ENCODE measurements around the gene RNASEH2B. TPM values are rescaled to one million over a fixed set of nuclear protein-coding genes. Genes with fewer than 3 reads are reported as not detected.

RNASEH2B gene, protein sequence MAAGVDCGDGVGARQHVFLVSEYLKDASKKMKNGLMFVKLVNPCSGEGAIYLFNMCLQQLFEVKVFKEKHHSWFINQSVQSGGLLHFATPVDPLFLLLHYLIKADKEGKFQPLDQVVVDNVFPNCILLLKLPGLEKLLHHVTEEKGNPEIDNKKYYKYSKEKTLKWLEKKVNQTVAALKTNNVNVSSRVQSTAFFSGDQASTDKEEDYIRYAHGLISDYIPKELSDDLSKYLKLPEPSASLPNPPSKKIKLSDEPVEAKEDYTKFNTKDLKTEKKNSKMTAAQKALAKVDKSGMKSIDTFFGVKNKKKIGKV
- 88.3 and 108 TPM in 2 replicates for total RNA-seq (2014; rRNA removed; shearing (Covaris generic))
- 44.8 and 96.9 TPM in 2 replicates for polyA plus RNA-seq (2014; cell fraction: nucleus; rRNA removed)

DNA sequence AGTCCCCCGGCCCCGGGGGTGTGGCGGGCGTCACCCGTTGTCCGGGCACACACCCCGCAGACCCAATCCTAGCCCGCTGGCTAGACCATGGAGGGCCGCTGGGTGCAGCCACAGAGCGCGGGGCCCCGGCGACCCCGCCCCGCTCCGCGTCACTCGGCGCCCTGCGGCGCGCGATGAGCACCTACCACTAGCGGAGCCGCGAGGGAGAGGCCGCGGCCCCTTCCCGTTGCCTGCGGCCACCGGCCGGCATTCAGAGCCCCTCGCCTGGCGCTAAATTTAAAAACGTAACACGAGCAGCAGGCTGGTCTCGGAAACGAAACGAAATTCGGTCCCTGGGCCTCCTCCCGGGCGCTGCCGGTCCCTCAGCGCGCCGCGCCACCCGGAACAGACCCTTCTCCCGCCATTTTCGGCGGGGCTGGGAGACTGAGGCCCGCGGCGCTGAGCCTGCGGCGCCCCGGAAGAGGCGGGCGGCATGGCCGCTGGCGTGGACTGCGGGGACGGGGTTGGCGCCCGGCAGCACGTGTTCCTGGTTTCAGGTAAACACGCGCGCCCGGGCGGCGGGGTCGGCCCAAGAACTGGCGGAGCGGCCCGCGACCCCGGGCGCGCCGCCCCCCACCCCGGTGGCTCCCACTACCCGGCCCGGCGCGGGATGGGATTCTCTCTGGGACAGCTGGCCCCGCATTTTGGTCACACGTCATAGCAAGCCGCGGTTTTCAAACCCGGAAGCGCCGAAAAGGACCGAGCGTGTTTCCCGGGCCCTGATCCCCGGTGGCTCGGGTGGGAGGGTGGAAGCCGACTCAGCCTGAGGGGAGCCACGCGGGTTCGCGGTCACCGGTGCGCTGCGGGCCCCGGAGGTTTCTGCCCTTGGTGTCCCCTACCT, at the start of gene RNASEH2B:
TSS of gene RNASEH2B (plus strand) at position 187 of the 880 bp plus-strand sequence. CDS start at position 473, 286 bp downstream.
- DNase-seq (ENCODE audit: extremely low read depth, low read depth): peak; percentile 44

DNA sequence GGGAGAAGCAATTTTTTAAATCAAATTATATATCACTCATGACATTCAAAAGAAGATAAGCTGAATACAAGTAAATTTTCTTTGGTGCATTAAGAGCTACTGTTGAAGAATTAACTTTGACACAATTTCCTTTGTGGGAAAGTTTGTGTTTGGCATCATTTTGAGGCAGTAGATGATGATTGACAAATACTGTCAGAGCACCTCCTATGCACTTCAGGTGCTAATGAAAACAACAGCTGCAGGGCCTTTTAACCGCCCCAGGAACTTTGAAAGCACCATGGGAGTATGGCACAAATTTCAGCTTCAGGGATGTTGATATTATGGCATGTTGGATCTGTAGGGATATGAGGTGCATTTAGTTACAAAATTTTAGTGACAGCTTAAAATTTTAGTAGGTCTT, 45.1 kb upstream of the RNASEH2B start:
- no peak for DNase-seq (ENCODE audit: extremely low read depth, low read depth)

DNA sequence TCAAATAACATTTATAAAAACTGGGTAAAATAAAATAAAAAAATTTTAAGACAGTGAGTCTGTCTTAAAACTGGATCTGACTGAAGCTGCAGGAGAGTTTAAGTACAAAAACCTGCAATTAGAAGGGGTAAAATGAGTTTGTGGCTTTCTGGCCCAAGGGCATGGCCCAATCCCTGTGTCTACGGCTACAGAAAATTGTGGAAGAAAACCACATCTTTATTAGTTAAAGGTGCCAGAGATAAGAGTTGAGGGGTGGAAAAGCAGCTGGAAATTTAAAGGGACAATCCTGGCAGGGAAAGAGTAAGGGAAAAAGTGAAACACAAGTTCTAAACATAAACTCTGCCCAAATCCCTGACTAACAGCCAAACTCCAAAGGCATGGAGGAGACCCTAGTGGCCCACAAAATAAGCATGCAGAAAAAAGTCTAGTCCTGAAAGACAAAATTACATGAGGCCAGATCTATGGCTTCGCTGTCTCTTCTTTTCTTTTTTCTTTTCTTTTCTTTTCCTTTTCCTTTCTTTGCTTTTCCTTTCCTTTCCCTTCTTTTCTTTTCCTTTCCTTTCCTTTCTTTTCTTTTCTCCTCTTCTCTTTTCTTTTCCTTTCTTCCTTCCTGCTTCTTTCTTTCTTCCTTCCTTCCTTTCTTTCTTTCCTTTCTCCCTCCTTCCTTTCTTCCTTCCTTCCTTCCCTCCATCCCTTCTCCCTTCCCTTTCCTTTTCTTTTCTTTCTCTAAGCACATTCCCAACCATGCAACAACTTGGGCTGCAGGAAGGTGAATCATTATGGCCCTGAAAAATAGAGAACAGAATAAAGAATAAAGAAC, 42.6 kb upstream of the RNASEH2B start:
- DNase-seq (ENCODE audit: extremely low read depth, low read depth): no peak

DNA sequence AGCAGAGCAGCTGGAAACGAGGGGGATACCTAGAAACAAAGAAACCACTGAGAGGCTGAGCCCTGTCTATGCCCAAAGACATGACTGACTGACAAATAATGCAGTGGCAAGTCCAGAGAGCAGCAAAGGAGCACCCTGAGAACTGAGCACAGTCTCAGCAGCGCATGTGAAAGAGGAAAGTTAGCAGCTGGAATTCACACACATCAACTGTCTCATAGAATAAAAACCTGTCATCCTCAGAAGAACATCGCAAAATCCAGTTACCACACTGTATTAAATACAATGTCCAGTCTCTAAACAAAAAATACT, 42.0 kb upstream of the RNASEH2B start:
- DNase-seq (ENCODE audit: extremely low read depth, low read depth): no peak

DNA sequence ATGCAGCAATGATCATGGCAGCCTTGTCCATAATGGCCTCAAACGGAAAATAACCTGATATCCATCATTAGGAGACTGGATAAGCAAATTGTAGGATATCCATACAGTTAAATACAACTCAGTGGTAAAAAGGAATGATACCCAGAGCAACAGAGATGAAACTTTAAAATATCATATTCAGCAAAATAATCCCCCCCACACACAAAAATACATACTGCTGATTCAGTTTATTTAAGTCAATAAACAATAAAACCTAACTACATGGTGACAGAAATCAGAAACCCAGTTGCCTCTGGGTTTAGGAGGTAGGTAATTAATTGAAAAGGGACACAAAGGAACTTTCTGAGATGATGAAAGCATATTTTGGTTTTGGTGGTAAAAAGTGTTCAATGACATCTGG, 38.2 kb upstream of the RNASEH2B start:
- DNase-seq (ENCODE audit: extremely low read depth, low read depth): no peak

DNA sequence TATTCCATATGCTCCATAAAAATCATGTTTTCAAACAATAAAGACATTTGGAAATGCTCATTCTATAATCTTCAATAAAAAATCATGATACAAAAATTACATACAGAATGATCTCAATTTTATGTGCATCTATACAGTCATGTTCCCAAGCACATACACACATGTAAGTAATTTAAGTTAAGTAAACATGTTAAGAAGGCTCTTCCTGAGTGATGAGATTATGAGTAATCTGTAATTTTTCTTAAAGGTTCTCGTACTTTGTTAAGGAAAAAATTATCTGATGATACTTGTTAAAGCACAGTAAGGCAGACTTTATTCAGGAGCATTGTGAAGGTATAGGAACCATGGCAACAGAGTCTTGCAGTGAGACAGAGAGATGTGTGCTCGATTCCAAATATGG, 36.1 kb upstream of the RNASEH2B start:
- DNase-seq (ENCODE audit: extremely low read depth, low read depth): no peak

DNA sequence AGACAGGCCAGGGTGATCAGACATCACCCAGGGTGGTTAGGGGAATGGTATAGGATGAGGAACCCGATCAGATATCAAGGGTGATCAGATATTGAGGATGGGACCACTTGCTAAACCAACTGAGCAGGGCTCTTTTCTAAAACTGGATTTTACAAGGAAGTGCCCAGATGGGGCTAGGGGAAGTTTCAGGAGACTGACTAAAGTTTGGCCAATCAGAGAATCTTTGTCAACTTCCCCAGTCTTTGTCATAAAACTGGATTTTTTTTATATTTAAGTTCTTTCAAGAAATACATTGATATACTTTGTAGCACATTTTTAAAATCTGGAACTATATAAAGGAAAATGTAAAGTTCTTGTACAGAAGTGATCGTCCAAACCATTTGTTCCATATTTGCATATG, 35.6 kb upstream of the RNASEH2B start:
- DNase-seq (ENCODE audit: extremely low read depth, low read depth): no peak

DNA sequence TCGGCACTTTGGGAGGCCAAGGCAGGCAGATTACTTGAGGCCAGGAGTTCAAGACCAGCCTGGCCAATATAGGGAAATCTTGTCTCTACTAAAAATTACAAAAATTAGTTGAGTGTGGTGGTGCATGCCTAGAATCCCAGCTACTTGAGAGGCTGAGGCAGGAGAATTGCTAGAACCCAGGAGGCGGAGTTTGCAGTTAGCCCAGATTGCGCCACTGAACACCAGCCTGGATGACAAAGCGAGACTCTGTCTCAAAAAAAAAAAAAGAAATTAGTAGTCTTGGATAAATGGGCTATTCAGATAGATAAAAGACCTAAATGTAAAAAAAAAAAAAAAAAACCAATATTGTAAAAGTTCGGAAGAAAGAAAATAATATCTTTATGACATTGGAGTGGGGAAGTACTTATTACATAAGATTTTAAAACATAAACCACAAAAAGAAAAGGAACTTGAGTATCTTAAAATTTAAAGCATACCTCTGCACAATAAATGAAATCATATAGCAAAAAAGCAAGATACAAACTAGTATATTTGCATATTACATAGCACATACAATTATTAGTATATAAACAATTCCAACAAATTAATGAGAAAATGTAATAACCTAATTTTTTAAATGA, 26.7 kb upstream of the RNASEH2B start:
- no peak for DNase-seq (ENCODE audit: extremely low read depth, low read depth)

DNA sequence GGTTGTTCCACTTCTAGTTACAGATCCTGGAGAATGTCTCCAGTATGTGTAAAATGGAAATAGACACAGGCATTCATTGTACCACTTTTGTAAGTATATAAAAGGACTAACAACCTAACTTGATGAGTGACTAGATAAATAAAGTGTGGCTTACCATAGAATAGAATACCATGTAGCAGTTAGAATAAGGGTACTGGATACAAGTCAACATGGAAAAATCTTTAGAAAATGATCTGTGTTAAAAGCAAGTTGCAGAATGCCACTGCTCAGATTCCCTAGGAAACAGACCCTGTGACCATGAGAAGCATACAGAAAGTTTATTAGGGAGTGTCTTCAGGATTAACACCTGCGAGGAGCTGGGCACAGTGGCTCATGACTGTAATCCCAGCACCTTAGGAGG, 25.9 kb upstream of the RNASEH2B start:
- DNase-seq (ENCODE audit: extremely low read depth, low read depth): no peak

DNA sequence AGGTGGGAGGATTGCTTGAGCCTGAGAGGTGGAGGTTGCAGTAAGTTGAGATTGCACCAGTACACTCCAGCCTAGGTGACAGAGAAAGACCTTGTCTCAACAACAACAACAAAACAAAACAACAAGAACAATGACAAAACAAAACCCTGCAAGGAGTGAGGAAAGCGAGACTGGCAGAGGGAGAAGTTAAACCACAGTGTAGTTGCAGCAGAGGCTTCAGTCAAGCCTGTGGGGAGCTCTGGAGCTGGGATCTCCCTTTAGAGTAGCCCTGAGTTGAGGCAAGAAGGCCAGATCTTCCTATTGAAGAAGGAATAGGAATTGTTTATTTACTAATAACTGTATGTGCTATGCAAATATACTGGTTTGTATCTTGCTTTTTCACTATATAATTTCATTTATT, 25.3 kb upstream of the RNASEH2B start:
- DNase-seq (ENCODE audit: extremely low read depth, low read depth): no peak

DNA sequence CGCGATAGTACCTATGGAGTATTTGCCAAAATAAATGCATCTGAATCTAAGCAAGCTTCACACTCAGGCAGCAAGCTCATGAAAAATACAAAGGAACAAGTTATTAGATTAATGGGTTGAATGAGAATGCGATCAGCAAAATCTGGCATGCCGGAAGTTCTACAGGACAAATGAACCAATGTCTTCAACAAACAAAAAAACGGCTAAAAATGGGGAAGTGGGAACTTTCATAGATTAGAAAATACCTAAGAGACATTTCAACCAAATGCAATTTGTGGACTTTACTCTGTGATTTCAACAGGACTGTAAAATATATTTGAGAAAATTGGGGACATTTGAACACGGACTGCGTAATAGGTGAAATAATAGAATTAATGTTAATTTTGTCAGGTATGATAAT, 22.4 kb upstream of the RNASEH2B start:
- no peak for DNase-seq (ENCODE audit: extremely low read depth, low read depth)

DNA sequence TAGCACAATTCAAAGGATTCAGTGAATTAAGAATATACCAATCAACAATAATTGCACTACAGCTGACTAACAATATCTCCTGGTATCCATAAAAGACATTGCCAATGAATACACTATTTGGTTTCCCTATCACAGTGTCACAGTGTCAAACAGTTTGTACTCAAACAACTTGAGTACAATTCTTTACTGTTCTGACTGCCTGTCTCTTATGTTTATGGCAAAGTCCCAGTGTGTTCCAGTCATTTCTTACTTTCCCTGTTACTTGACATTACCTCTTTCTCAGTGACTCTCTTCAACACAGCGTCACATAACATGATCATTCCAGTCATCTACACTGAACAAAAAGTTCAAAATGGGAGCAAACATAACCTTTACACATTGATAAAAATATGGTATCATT, 21.2 kb upstream of the RNASEH2B start:
- no peak for DNase-seq (ENCODE audit: extremely low read depth, low read depth)

DNA sequence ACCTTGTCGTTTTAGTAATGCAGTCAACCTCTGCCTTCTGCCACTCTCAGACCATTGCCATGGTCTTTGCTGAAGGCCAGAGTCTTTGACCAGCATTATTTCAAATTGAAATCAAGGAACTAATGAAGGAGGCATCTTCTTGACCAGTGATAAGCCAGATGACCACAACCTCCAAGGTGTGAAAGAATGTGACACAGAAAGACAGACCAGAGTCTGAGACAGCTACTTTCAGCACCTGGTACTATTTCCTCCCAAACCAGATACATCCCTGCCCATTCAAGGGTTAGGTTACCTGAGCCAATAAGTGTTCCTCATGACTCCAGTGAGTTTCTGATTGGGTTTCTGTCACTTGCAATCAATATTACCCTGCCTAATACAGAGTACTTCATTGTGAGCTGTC, 20.3 kb upstream of the RNASEH2B start:
- DNase-seq (ENCODE audit: extremely low read depth, low read depth): no peak

DNA sequence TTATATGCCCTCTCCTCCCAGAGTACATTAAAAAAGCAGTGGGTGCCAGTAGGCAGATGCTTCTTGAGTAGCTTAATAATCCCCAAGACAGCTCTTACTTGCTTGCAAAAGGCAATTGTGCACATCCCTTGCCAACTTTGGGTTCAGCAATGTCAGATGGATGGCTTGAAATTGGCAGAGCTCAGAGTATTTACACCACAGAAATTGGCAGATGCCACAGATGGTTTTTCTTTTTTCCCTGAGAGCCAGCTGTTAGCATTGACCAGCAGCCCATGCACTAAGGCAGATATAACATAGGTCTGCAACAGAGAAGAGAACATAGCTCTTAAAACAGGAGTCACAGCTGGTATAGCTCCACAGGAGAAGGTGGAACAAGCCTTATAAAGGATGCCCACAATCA, 18.4 kb upstream of the RNASEH2B start:
- DNase-seq (ENCODE audit: extremely low read depth, low read depth): no peak

DNA sequence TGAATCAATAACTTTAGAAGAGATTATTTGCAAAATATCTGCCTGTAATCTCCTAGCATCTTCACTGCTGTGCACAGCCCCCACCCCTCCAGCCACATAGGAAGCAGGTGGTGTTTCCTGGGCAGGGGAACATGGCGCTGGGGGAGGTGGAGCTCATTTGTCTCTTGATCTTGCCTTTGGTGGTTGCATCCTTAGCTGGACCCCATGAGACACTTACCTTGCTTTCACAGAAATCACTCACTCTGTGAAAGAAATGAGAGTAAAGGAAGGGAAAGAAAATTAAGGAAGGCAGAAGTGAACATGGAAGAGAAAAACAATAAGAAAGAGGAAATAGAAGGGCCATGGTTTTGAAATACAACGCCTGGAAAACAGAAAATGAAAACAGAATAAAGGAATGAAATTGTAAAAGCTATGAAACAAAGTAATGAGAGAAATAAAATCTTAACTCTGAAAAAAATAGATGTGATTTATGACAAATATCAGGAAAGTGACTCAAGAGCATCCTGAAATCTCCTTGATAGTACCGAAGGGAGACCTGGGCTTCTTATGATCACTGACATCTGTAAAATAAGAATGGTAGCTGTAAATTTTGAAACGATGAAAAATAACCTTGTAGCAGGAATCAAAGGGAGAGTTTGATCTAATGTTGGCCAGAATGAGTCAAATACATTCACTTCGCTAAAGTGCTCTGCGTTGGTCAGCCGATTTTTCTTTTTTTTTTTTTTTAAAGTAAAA, 17.2 kb upstream of the RNASEH2B start:
- DNase-seq (ENCODE audit: extremely low read depth, low read depth): no peak

DNA sequence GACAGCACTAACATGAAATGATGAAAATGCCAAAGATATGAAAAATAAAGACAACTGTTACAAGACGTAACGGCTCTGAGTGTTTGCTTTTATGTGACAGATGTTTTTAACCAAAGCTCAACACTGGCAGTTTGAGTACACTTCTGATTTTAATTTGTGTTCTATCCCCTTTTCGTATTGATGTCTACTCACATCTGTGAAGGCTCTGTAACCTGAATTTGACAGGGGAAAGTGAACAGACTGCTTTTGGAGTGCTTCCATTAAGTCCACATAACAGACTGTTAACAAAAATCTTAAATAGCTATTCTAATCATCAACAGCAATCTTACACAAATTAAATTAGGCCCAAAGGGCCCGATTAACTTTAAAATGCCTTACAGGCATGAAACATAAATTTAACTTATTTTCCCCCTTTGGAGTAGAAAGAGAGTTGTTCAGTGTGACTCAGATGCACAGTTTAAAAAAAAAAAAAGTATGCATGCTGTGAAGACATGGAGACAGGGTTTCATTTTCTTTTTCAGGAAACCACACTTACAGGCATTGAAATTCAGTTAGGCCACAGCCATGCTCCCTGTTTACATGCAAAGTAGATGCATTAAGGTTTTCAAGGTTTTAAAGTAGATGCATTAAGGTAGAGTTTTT, 16.3 kb upstream of the RNASEH2B start:
- no peak for DNase-seq (ENCODE audit: extremely low read depth, low read depth)

DNA sequence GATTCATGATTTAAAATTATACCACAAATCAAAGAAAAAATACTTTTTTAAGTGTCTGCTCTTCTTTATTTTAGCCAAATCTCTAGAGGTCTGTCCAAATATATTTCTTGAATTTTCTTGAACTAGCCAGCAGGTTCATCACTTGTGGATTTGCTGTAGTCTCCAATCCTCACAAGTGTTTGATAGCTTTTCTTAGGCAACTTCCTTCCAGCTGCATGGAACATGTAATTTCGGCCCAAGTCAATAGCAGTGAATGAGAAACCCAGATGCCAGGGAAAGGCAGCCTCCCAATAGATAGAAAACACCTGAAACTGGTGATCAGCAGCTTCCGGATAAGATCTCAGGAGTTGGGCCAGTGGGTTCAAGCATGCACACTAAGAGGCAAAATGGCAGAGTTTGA, 15.6 kb upstream of the RNASEH2B start:
- DNase-seq (ENCODE audit: extremely low read depth, low read depth): no peak

DNA sequence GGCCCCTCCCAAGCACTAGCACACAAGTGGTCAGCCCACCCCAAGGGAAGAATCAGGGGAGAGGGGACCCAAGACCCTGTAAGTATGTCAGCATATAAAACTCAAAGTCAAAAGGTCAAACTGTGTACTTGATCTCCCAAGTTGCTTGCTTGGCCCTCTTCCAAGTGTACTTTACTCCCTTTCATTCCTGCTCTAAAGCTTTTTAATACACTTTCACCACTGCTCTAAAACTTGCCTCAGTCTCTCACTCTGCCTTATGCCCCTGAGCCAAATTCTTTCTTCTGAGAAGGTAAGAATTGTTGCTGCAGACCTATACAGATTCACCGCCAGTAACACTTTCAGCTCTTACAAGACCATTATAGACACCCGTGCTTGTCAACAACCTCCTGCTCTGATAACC, 15.1 kb upstream of the RNASEH2B start:
- no peak for DNase-seq (ENCODE audit: extremely low read depth, low read depth)

DNA sequence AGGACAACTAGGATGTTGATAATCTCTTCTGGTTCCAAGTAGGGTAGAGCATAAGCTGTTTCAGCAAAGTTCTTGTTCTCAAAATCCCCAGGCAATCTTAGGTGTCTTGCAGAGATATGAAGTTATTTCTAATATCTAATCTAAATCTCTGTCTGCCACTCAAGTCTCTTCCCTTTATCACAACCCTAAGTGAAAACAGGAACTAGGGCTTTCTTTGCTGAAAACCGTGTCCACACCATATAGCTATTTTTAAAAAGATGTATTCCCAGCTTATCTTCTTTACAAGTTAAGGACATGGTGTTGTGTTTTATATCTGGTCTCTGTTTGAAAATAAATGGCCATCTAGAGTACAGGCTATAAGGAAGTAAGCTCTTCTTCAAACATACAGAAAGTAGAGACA, 11.3 kb upstream of the RNASEH2B start:
- DNase-seq (ENCODE audit: extremely low read depth, low read depth): no peak

DNA sequence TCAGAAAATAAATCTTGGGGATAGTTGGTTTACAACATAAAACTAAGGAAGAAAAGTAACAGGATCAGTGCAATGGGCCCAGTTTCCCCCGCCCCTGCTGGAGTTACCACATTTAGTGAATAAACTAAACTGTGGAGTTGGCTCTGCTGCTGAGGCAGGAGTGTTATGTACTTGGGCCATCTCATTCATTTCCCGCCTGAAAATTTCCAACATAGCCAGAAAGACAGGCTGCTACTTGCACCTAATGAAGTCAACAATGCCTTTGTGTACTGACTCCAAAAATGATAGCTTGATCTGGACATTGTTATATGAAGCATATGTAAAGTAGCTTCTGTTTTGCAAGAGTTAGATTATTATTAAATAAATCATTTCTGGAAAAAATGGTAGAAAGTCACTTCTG, 7.9 kb upstream of the RNASEH2B start:
- no peak for DNase-seq (ENCODE audit: extremely low read depth, low read depth)
